ENCODE measurements around the gene LRR1.

The LRR1 gene

GRCh38 chr14:49623941-49624839 lies 25.4 kb downstream of the LRR1 start:
- Histone ChIP-seq H3K4me1 (ENCODE audit: control insufficient read depth, insufficient read depth, low read length, poor library complexity, severe bottlenecking) (peaks cover 19% of the 10 kb centered on the region), H3K4me3 (ENCODE audit: insufficient read depth, low read depth, low read length, poor library complexity, severe bottlenecking) (peak overlapping the region; percentile 10), H3K9me3 (ENCODE audit: control insufficient read depth, low read length) (no peaks in the 10 kb centered on the region), H3K27ac (ENCODE audit: insufficient read depth, low read length, poor library complexity, severe bottlenecking) (peak overlapping the region; percentile 65), H3K27me3 (replicated peaks; ENCODE audit: control insufficient read depth, insufficient read depth, low read length, poor library complexity, severe bottlenecking) (no peaks in the 10 kb centered on the region), H3K36me3 (ENCODE audit: control insufficient read depth, insufficient read depth, low read length) (no peaks in the 10 kb centered on the region)
- peak; percentile 27 to 45 (median 34) for DNase-seq

GRCh38 chr14:49633640-49634546 lies 35.2 kb downstream of the LRR1 start:
- Histone ChIP-seq H3K4me1 (ENCODE audit: control insufficient read depth, insufficient read depth, low read length, poor library complexity, severe bottlenecking) (peaks cover 13% of the 10 kb centered on the region), H3K4me3 (ENCODE audit: insufficient read depth, low read depth, low read length, poor library complexity, severe bottlenecking) (peak overlapping the region; percentile 95), H3K36me3 (ENCODE audit: control insufficient read depth, insufficient read depth, low read length) (no peaks in the 10 kb centered on the region)

GRCh38 chr14:49634547-49635334 lies 36.0 kb downstream of the LRR1 start, which contains the start of gene DNAAF2:
TSS of gene DNAAF2 (minus strand) at chr14:49635244. CDS start at chr14:49635149, 95 bp downstream.
- Histone ChIP-seq H3K36me3 (ENCODE audit: control insufficient read depth, insufficient read depth, low read length) (no peaks in the 10 kb centered on the region), H3K9me3 (ENCODE audit: control insufficient read depth, low read length) (no peaks in the 10 kb centered on the region), H3K27me3 (replicated peaks; ENCODE audit: control insufficient read depth, insufficient read depth, low read length, poor library complexity, severe bottlenecking) (no peaks in the 10 kb centered on the region), H3K4me3 (ENCODE audit: insufficient read depth, low read depth, low read length, poor library complexity, severe bottlenecking) (peak within 1 kb of the TSS; percentile 95), H3K4me1 (ENCODE audit: control insufficient read depth, insufficient read depth, low read length, poor library complexity, severe bottlenecking) (peaks cover 13% of the 10 kb centered on the region), H3K27ac (ENCODE audit: insufficient read depth, low read length, poor library complexity, severe bottlenecking) (peak within 1 kb of the TSS; percentile 99)
- peak; percentile 61 to 65 (median 63) for DNase-seq

More at GRCh38 chr14:49633640-49634546, 35.2 kb downstream of the LRR1 start:
- H3K27me3 ChIP-seq (replicated peaks; ENCODE audit: control insufficient read depth, insufficient read depth, low read length, poor library complexity, severe bottlenecking): no peaks in the 10 kb centered on the region
- peak overlapping the region; percentile 99 for H3K27ac ChIP-seq (ENCODE audit: insufficient read depth, low read length, poor library complexity, severe bottlenecking)
- H3K9me3 ChIP-seq (ENCODE audit: control insufficient read depth, low read length): no peaks in the 10 kb centered on the region
- peak; percentile 87 to 90 (median 89) for DNase-seq

- no peak for DNase-seq
- Histone ChIP-seq H3K4me3 (ENCODE audit: insufficient read depth, low read depth, low read length, poor library complexity, severe bottlenecking) (no peak overlapping the region), H3K27me3 (replicated peaks; ENCODE audit: control insufficient read depth, insufficient read depth, low read length, poor library complexity, severe bottlenecking) (no peaks in the 10 kb centered on the region), H3K27ac (ENCODE audit: insufficient read depth, low read length, poor library complexity, severe bottlenecking) (peak overlapping the region; percentile 99), H3K9me3 (ENCODE audit: control insufficient read depth, low read length) (no peaks in the 10 kb centered on the region), H3K4me1 (ENCODE audit: control insufficient read depth, insufficient read depth, low read length, poor library complexity, severe bottlenecking) (peaks cover 13% of the 10 kb centered on the region), H3K36me3 (ENCODE audit: control insufficient read depth, insufficient read depth, low read length) (no peaks in the 10 kb centered on the region)
These were observed 38.1 kb downstream of the LRR1 start for GRCh38 chr14:49636866-49637265.

- Histone ChIP-seq H3K4me1 (ENCODE audit: control insufficient read depth, insufficient read depth, low read length, poor library complexity, severe bottlenecking) (peaks cover 13% of the 10 kb centered on the region), H3K27ac (ENCODE audit: insufficient read depth, low read length, poor library complexity, severe bottlenecking) (no peak overlapping the region), H3K9me3 (ENCODE audit: control insufficient read depth, low read length) (no peaks in the 10 kb centered on the region), H3K36me3 (ENCODE audit: control insufficient read depth, insufficient read depth, low read length) (no peaks in the 10 kb centered on the region), H3K27me3 (replicated peaks; ENCODE audit: control insufficient read depth, insufficient read depth, low read length, poor library complexity, severe bottlenecking) (no peaks in the 10 kb centered on the region), H3K4me3 (ENCODE audit: insufficient read depth, low read depth, low read length, poor library complexity, severe bottlenecking) (no peak overlapping the region)
- no peak for DNase-seq
These were observed 38.9 kb downstream of the LRR1 start for GRCh38 chr14:49637534-49638078.

GRCh38 chr14:49640540-49641417 lies 42.0 kb downstream of the LRR1 start:
- Histone ChIP-seq H3K36me3 (ENCODE audit: control insufficient read depth, insufficient read depth, low read length) (no peaks in the 10 kb centered on the region), H3K4me1 (ENCODE audit: control insufficient read depth, insufficient read depth, low read length, poor library complexity, severe bottlenecking) (peaks cover 10% of the 10 kb centered on the region), H3K27me3 (replicated peaks; ENCODE audit: control insufficient read depth, insufficient read depth, low read length, poor library complexity, severe bottlenecking) (no peaks in the 10 kb centered on the region), H3K9me3 (ENCODE audit: control insufficient read depth, low read length) (no peaks in the 10 kb centered on the region), H3K27ac (ENCODE audit: insufficient read depth, low read length, poor library complexity, severe bottlenecking) (peak overlapping the region; percentile 2), H3K4me3 (ENCODE audit: insufficient read depth, low read depth, low read length, poor library complexity, severe bottlenecking) (no peak overlapping the region)
- DNase-seq: no peak

GRCh38 chr14:49641697-49642129 lies 43.0 kb downstream of the LRR1 start:
- DNase-seq: no peak
- Histone ChIP-seq H3K9me3 (ENCODE audit: control insufficient read depth, low read length) (no peaks in the 10 kb centered on the region), H3K36me3 (ENCODE audit: control insufficient read depth, insufficient read depth, low read length) (no peaks in the 10 kb centered on the region), H3K27me3 (replicated peaks; ENCODE audit: control insufficient read depth, insufficient read depth, low read length, poor library complexity, severe bottlenecking) (no peaks in the 10 kb centered on the region), H3K4me3 (ENCODE audit: insufficient read depth, low read depth, low read length, poor library complexity, severe bottlenecking) (no peak overlapping the region), H3K27ac (ENCODE audit: insufficient read depth, low read length, poor library complexity, severe bottlenecking) (no peak overlapping the region), H3K4me1 (ENCODE audit: control insufficient read depth, insufficient read depth, low read length, poor library complexity, severe bottlenecking) (peaks cover 4% of the 10 kb centered on the region)

GRCh38 chr14:49642163-49642562 lies 43.4 kb downstream of the LRR1 start:
- Histone ChIP-seq H3K27me3 (replicated peaks; ENCODE audit: control insufficient read depth, insufficient read depth, low read length, poor library complexity, severe bottlenecking) (no peaks in the 10 kb centered on the region), H3K36me3 (ENCODE audit: control insufficient read depth, insufficient read depth, low read length) (no peaks in the 10 kb centered on the region), H3K4me1 (ENCODE audit: control insufficient read depth, insufficient read depth, low read length, poor library complexity, severe bottlenecking) (no peaks in the 10 kb centered on the region), H3K9me3 (ENCODE audit: control insufficient read depth, low read length) (no peaks in the 10 kb centered on the region), H3K27ac (ENCODE audit: insufficient read depth, low read length, poor library complexity, severe bottlenecking) (no peak overlapping the region), H3K4me3 (ENCODE audit: insufficient read depth, low read depth, low read length, poor library complexity, severe bottlenecking) (no peak overlapping the region)
- no peak for DNase-seq
